PC-9 (cell line): ENCODE data around the gene FOXR1.

Source experiments
- EZH2 ChIP-seq: fragments of 200-600 bp; sonication (generic); IDR thresholded peaks from 2 replicates; pipeline ENCODE4 v1.8.0; 2017; ENCODE audit warnings: antibody characterized with exemption, low read depth
- TF ChIP-seq, protein P1 (sequence below): fragments of 200-600 bp; sonication (generic); conservative IDR thresholded peaks from 2 replicates; pipeline ENCODE4 v1.6.1; 2017; ENCODE audit warnings: mixed run types, antibody characterized with exemption, mild to moderate bottlenecking, moderate library complexity

DNA sequence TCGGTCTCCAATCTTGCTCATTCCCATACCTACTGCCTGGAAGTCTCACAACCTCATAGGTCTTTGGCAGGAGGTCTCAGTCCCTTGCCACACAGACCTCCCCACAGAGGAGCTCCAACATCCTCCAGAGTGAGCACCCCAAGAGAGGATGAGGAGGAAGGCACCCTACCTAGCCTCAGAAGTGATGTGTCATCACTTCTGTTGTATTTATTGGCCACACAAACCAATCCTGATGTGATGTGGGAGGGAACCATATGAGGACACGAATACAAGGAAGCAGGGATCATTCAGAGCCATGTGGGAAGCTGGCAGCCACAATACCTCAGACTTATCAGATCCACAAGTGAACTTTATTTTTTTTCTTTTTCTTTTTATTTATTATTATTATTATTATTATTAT lies 24.5 kb upstream of the FOXR1 start:
- TF ChIP-seq, protein P1, sequence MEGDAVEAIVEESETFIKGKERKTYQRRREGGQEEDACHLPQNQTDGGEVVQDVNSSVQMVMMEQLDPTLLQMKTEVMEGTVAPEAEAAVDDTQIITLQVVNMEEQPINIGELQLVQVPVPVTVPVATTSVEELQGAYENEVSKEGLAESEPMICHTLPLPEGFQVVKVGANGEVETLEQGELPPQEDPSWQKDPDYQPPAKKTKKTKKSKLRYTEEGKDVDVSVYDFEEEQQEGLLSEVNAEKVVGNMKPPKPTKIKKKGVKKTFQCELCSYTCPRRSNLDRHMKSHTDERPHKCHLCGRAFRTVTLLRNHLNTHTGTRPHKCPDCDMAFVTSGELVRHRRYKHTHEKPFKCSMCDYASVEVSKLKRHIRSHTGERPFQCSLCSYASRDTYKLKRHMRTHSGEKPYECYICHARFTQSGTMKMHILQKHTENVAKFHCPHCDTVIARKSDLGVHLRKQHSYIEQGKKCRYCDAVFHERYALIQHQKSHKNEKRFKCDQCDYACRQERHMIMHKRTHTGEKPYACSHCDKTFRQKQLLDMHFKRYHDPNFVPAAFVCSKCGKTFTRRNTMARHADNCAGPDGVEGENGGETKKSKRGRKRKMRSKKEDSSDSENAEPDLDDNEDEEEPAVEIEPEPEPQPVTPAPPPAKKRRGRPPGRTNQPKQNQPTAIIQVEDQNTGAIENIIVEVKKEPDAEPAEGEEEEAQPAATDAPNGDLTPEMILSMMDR = no peak
- TF ChIP-seq EZH2 = no peak
